H1 (cell line): ENCODE results near the gene GBF1. TPM values are rescaled to one million over a fixed set of nuclear protein-coding genes. Genes with fewer than 3 reads are reported as not detected.

ENCODE experiments used
- CTCF ChIA-PET: fragments of 300-600 bp; sonication (Branson Sonifier 250); formaldehyde crosslinking; loops from one replicate; lab custom pipeline; 2021; ENCODE audit not compliant: partially characterized antibody; lab: Charles Lee
- POLR2A ChIA-PET: fragments of 300-600 bp; sonication (Branson Sonifier 250); formaldehyde crosslinking; loops from one replicate; lab custom pipeline; 2021; ENCODE audit warnings: inconsistent platforms; ENCODE audit not compliant: partially characterized antibody; lab: Charles Lee
- DNase-seq, 2 experiments: peaks; one replicate each; pipeline versions ENCODE4 v3.0.0 to v3.0.0-alpha.2; 2010 to 2022; ENCODE audit warnings: low spot score in 2 of 2, low read depth in 1 of 2, mixed read lengths in 1 of 2
- FAIRE-seq: peaks from 2 replicates; lab custom pipeline; 2011; peaks lifted over from hg19 to GRCh38; lab: Jason Lieb, UNC
- H2AFZ ChIP-seq: 2 replicates; pipeline ENCODE4 v1.8.1; 2012; ENCODE audit warnings: low read length, inconsistent platforms
- H2AK5ac ChIP-seq: 2 replicates; pipeline ENCODE4 v1.6.1; 2013; ENCODE audit warnings: low read depth, low read length
- H2BK120ac ChIP-seq: replicated peaks from 2 replicates; pipeline ENCODE3; 2013; ENCODE audit warnings: low read depth, low read length, inconsistent platforms
- H2BK12ac ChIP-seq: 2 replicates; pipeline ENCODE4 v1.6.1; 2013; ENCODE audit warnings: low read depth, low read length
- H2BK15ac ChIP-seq: 2 replicates; pipeline ENCODE4 v1.6.1; 2013; ENCODE audit warnings: low read length
- H2BK20ac ChIP-seq: 2 replicates; pipeline ENCODE4 v1.6.1; 2013; ENCODE audit warnings: low read length
- H2BK5ac ChIP-seq: 2 replicates; pipeline ENCODE4 v1.6.1; 2013; ENCODE audit warnings: low read depth, low read length
- H3K14ac ChIP-seq: 2 replicates; pipeline ENCODE4 v1.6.1; 2013; ENCODE audit warnings: inconsistent platforms; ENCODE audit not compliant: insufficient read length
- H3K18ac ChIP-seq: 2 replicates; pipeline ENCODE4 v1.6.1; 2013; ENCODE audit warnings: low read length; ENCODE audit errors: extremely low read depth
- H3K23ac ChIP-seq: 2 replicates; pipeline ENCODE4 v1.6.1; 2013; ENCODE audit warnings: inconsistent platforms; ENCODE audit not compliant: insufficient read length
- H3K23me2 ChIP-seq: 2 replicates; pipeline ENCODE4 v1.6.1; 2013; ENCODE audit warnings: low read depth, low read length
- H3K27ac ChIP-seq: 2 replicates; pipeline ENCODE4 v1.6.1; 2011; ENCODE audit warnings: low read depth, low read length, inconsistent platforms
- H3K27me3 ChIP-seq, 4 experiments: replicated peaks in 1 of 4; 1 replicate in 1 of 4; 2 replicates in 3 of 4; pipeline versions ENCODE4 v1.6.1 to v1.8.1; 2011 to 2013; ENCODE audit warnings: low read length in 3 of 4, mild to moderate bottlenecking in 3 of 4, inconsistent platforms in 2 of 4, mixed read lengths in 2 of 4, moderate library complexity in 1 of 4; ENCODE audit not compliant: control insufficient read depth in 3 of 4, insufficient read depth in 3 of 4; ENCODE audit errors: extremely low read depth in 1 of 4
- H3K36me3 ChIP-seq, 4 experiments: 2 replicates each; pipeline versions ENCODE4 v1.6.1 to v1.8.1; 2011 to 2013; ENCODE audit warnings: mild to moderate bottlenecking in 4 of 4, low read length in 3 of 4, moderate library complexity in 2 of 4, control low read depth in 1 of 4, inconsistent platforms in 1 of 4; ENCODE audit not compliant: insufficient read depth in 4 of 4, control insufficient read depth in 2 of 4
- H3K4ac ChIP-seq: replicated peaks from 2 replicates; pipeline ENCODE3; 2013; ENCODE audit warnings: low read length, low read depth, mixed read lengths, inconsistent platforms; ENCODE audit not compliant: insufficient read length
- H3K4me1 ChIP-seq, 4 experiments: replicated peaks in 1 of 4; 1 replicate in 1 of 4; 2 replicates in 3 of 4; pipeline versions ENCODE4 v1.6.1 to v1.8.1; 2011 to 2013; ENCODE audit warnings: low read length in 3 of 4, inconsistent platforms in 2 of 4, mixed read lengths in 1 of 4; ENCODE audit not compliant: insufficient read depth in 4 of 4, control insufficient read depth in 3 of 4
- H3K4me2 ChIP-seq, 2 experiments: 2 replicates each; pipeline versions ENCODE4 v1.6.1 to v1.8.1; 2011 to 2013; ENCODE audit warnings: low read depth in 2 of 2, low read length in 2 of 2, control low read depth in 1 of 2, inconsistent platforms in 1 of 2, mild to moderate bottlenecking in 1 of 2; ENCODE audit not compliant: insufficient read depth in 1 of 2
- H3K4me3 ChIP-seq, 4 experiments: fragments of 200-600, 300-600 bp in 1 of 4; sonication (generic), shearing (Covaris generic), sonication (Bioruptor Twin) in 1 of 4; 2 replicates each; pipeline versions ENCODE4 v1.5.1 to v1.8.1; 2011 to 2016; ENCODE audit warnings: low read length in 4 of 4, low read depth in 3 of 4, control low read depth in 2 of 4, inconsistent platforms in 2 of 4, mild to moderate bottlenecking in 2 of 4, mixed read lengths in 1 of 4, moderate library complexity in 1 of 4; ENCODE audit not compliant: insufficient read depth in 2 of 4; ENCODE audit errors: extremely low read depth in 1 of 4
- H3K56ac ChIP-seq: replicated peaks from 2 replicates; pipeline ENCODE3; 2013; ENCODE audit warnings: low read depth, mild to moderate bottlenecking, mixed read lengths, low read length, inconsistent platforms; ENCODE audit not compliant: insufficient read length
- H3K79me1 ChIP-seq: 2 replicates; pipeline ENCODE4 v1.6.1; 2013; ENCODE audit warnings: low read depth, low read length, control low read depth
- H3K79me2 ChIP-seq, 2 experiments: 2 replicates each; pipeline versions ENCODE4 v1.6.1 to v1.8.1; 2012 to 2013; ENCODE audit warnings: low read length in 2 of 2, mild to moderate bottlenecking in 2 of 2, inconsistent platforms in 1 of 2; ENCODE audit not compliant: insufficient read depth in 2 of 2, control insufficient read depth in 1 of 2
- H3K9ac ChIP-seq, 4 experiments: replicated peaks in 1 of 4; 1 replicate in 1 of 4; 2 replicates in 3 of 4; pipeline versions ENCODE4 v1.6.1 to v1.8.1; 2011 to 2013; ENCODE audit warnings: low read depth in 3 of 4, low read length in 3 of 4, control low read depth in 2 of 4, mild to moderate bottlenecking in 2 of 4, moderate library complexity in 2 of 4, inconsistent platforms in 1 of 4; ENCODE audit errors: extremely low read depth in 1 of 4
- H3K9me3 ChIP-seq, 2 experiments: 2 replicates each; pipeline versions ENCODE4 v1.6.1 to v1.8.1; 2012 to 2013; ENCODE audit warnings: mild to moderate bottlenecking in 2 of 2, moderate library complexity in 2 of 2, control low read depth in 1 of 2, inconsistent platforms in 1 of 2, low read depth in 1 of 2, low read length in 1 of 2, mixed read lengths in 1 of 2; ENCODE audit not compliant: insufficient read depth in 2 of 2
- H4K20me1 ChIP-seq, 2 experiments: replicated peaks in 1 of 2; 2 replicates each; pipeline versions ENCODE3 to v1.8.1; 2011 to 2013; ENCODE audit warnings: inconsistent platforms in 2 of 2, low read length in 2 of 2, mild to moderate bottlenecking in 1 of 2; ENCODE audit not compliant: insufficient read depth in 2 of 2, control insufficient read depth in 1 of 2
- H4K5ac ChIP-seq: 2 replicates; pipeline ENCODE4 v1.6.1; 2013; ENCODE audit warnings: low read length, low read depth, mixed read lengths, inconsistent platforms; ENCODE audit not compliant: insufficient read length
- H4K8ac ChIP-seq: 2 replicates; pipeline ENCODE4 v1.8.0; 2013; ENCODE audit warnings: mild to moderate bottlenecking, moderate library complexity, low read length, inconsistent platforms; ENCODE audit not compliant: insufficient read depth; ENCODE audit errors: extremely low read depth
- H4K91ac ChIP-seq: replicated peaks from 2 replicates; pipeline ENCODE3; 2013; ENCODE audit warnings: low read length, mixed read lengths, inconsistent platforms; ENCODE audit not compliant: insufficient read length
- JUN ChIP-seq: IDR thresholded peaks from 2 replicates; pipeline ENCODE4 v1.6.1; 2011; ENCODE audit warnings: low read depth, mild to moderate bottlenecking, improper control_type of control experiment, low read length
- KDM4A ChIP-seq: IDR thresholded peaks from one replicate; pipeline ENCODE4 v1.7.1; 2012; ENCODE audit warnings: low read depth, mild to moderate bottlenecking, moderate library complexity, low read length, inconsistent platforms; ENCODE audit not compliant: severe bottlenecking
- NRF1 ChIP-seq: IDR thresholded peaks from 2 replicates; pipeline ENCODE4 v1.6.1; 2011; ENCODE audit warnings: mild to moderate bottlenecking, low read depth, low read length, improper control_type of control experiment
- PHF8 ChIP-seq: fragments of 200-600 bp; sonication (generic); conservative IDR thresholded peaks from 2 replicates; pipeline ENCODE4 v1.7.1; 2012; ENCODE audit warnings: low read depth, mild to moderate bottlenecking, inconsistent platforms, low read length, moderate library complexity
- SP1 ChIP-seq: IDR thresholded peaks from 2 replicates; pipeline ENCODE4 v1.6.1; 2011; ENCODE audit warnings: low read depth, low read length
- TEAD4 ChIP-seq: IDR thresholded peaks from 2 replicates; pipeline ENCODE4 v1.6.1; 2012; ENCODE audit warnings: low read depth, low read length, inconsistent platforms, mixed read lengths
- WGBS, 2 experiments: shearing (Covaris generic) in 1 of 2; methylation state at CpG; one replicate each; pipeline versions ENCODE4 v1.1.6 to v1.1.7; 2013 to 2015; ENCODE audit warnings: low lambda C conversion rate in 2 of 2, mixed read lengths in 2 of 2, inconsistent platforms in 1 of 2, low coverage in 1 of 2, missing lambda C conversion rate in 1 of 2; ENCODE audit not compliant: insufficient replicate concordance in 2 of 2, insufficient coverage in 1 of 2, insufficient read length in 1 of 2; ENCODE audit errors: extremely low coverage in 1 of 2, missing lambda C conversion rate in 1 of 2; 5-methylcytosine and 5-hydroxymethylcytosine counted together
- polyA plus RNA-seq, 7 experiments: library from polyadenylated mRNA; depleted of rRNA in 3 of 7; stranded (reverse) in 5 of 7; unstranded in 2 of 7; fragments of >200 nt in 5 of 7; fragments of 200-250 nt in 2 of 7; gene quantifications; 1 replicate in 5 of 7; 2 replicates in 1 of 7; 4 replicates in 1 of 7; pipeline versions ENCODE4 v1.2.1 to v1.2.3, GENCODE V29; 2011 to 2013; ENCODE audit warnings: missing spikeins in 2 of 7, mixed read lengths in 2 of 7
- total RNA-seq: library from RNA; stranded (reverse); fragmentation: NEBNext Ultra II Directional; extraction: Animal tissue kit (Norgen Biotek cat#: 25700); gene quantifications from 2 replicates; pipeline ENCODE4 v1.2.1, GENCODE V29; 2021
- TF ChIP-seq, protein P1 (sequence below): IDR thresholded peaks from 2 replicates; pipeline ENCODE4 v1.6.1; 2011; ENCODE audit warnings: low read length, improper control_type of control experiment

Gene GBF1
- total and polyA plus RNA-seq, 2 of the 8 experiments (the other 6 are each of a cell fraction or from before 2014, with no cell fraction given): 11.0 to 25.5 TPM

- Histone ChIP-seq H3K36me3 (no peaks in the 10 kb centered on the region; a peak in 1 of 8 replicates), H3K4me3 (no peak overlapping the region), H3K9me3 (no peaks in the 10 kb centered on the region), H4K5ac (no peak overlapping the region), H3K79me1 (no peaks in the 10 kb centered on the region), H3K4ac (no peak overlapping the region), H2AK5ac (peak overlapping the region; percentile 96; the same call in 1 of the 2 replicates), H3K23ac (no peak overlapping the region), H2BK120ac (no peak overlapping the region), H3K14ac (no peak overlapping the region), H4K20me1 (peaks cover 0 to 8% of the 10 kb centered on the region in 2 experiments), H3K23me2 (peaks cover 26% of the 10 kb centered on the region), H3K27me3 (peaks cover 17 to 52% (median 50%) of the 10 kb centered on the region in 4 experiments), H2BK12ac (0 out of 2 replicates have a peak overlapping the region, but pooled peaks have one; percentile 85), H2BK20ac (no peak overlapping the region), H3K4me1 (peaks cover 6 to 28% (median 19%) of the 10 kb centered on the region in 4 experiments), H3K9ac (no peak overlapping the region), H2BK5ac (0 out of 2 replicates have a peak overlapping the region, but pooled peaks have one; percentile 44), H3K56ac (no peak overlapping the region), H3K79me2 (no peaks in the 10 kb centered on the region), H2BK15ac (peak overlapping the region; percentile 99), H2AFZ (no peak overlapping the region), H4K91ac (peak overlapping the region; percentile 46), H3K18ac (no peak overlapping the region), H4K8ac (no peak overlapping the region), H3K4me2 (no peak overlapping the region; a peak in 1 of 4 replicates), H3K27ac (no peak overlapping the region)
- 85% methylated on average over 13 of the region's 13 CpGs; no CpG with 5 or more reads in 1 of the 2 experiments for WGBS, 2 experiments
- DNase-seq: no peak
- ChIA-PET CTCF (interaction anchor here (0.9 to 16.4 kb wide), 4 partner anchors 12 to 176 kb away, joined by 5 to 184 read pairs (median 44); partner anchors contain the start of genes ELOVL3 and NFKB2), POLR2A (interaction anchor here (0.6 to 5.9 kb wide), 4 partner anchors 9 to 256 kb away, joined by 3 to 33 read pairs (median 6); partner anchors contain the start of genes FBXL15, NFKB2 and NOLC1)
- FAIRE-seq: no peak
- TF ChIP-seq SP1: no peak
- TF ChIP-seq TEAD4: no peak
- TF ChIP-seq NRF1: no peak
- no peak for TF ChIP-seq JUN
- no peak for TF ChIP-seq KDM4A
- no peak for TF ChIP-seq PHF8
- TF ChIP-seq, protein P1, sequence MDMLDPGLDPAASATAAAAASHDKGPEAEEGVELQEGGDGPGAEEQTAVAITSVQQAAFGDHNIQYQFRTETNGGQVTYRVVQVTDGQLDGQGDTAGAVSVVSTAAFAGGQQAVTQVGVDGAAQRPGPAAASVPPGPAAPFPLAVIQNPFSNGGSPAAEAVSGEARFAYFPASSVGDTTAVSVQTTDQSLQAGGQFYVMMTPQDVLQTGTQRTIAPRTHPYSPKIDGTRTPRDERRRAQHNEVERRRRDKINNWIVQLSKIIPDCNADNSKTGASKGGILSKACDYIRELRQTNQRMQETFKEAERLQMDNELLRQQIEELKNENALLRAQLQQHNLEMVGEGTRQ: no peak
Measured at GRCh38 chr10:102407425-102408130, 162.2 kb downstream of the GBF1 start.
